Ishikawa (cell line): ENCODE results near the gene SYT7.
A peak's percentile ranks its signal among the peaks of the same experiment; 100 is the strongest.

Source experiments
- CEBPB ChIP-seq: IDR thresholded peaks from 2 replicates; pipeline ENCODE4 v1.6.1; 2012
- EP300 ChIP-seq: IDR thresholded peaks from 2 replicates; pipeline ENCODE4 v1.6.1; 2012; ENCODE audit warnings: borderline replicate concordance
- FOXM1 ChIP-seq: IDR thresholded peaks from 2 replicates; pipeline ENCODE4 v1.6.1; 2012; ENCODE audit warnings: low read depth, borderline replicate concordance
- TAF1 ChIP-seq: IDR thresholded peaks from 2 replicates; pipeline ENCODE4 v1.6.1; 2012; ENCODE audit warnings: low read depth, mild to moderate bottlenecking
- TCF12 ChIP-seq: IDR thresholded peaks from 2 replicates; pipeline ENCODE4 v1.6.1; 2012; ENCODE audit warnings: low read depth
- TEAD4 ChIP-seq: IDR thresholded peaks from 2 replicates; pipeline ENCODE4 v1.6.1; 2012
- YY1 ChIP-seq: IDR thresholded peaks from 2 replicates; pipeline ENCODE4 v1.6.1; 2012; ENCODE audit warnings: low read depth
- TF ChIP-seq, protein P1 (sequence below): IDR thresholded peaks from 2 replicates; pipeline ENCODE4 v1.6.1; 2012
- TF ChIP-seq, protein P2 (sequence below): IDR thresholded peaks from 2 replicates; pipeline ENCODE4 v1.6.1; 2012; ENCODE audit warnings: low read depth, mild to moderate bottlenecking

DNA sequence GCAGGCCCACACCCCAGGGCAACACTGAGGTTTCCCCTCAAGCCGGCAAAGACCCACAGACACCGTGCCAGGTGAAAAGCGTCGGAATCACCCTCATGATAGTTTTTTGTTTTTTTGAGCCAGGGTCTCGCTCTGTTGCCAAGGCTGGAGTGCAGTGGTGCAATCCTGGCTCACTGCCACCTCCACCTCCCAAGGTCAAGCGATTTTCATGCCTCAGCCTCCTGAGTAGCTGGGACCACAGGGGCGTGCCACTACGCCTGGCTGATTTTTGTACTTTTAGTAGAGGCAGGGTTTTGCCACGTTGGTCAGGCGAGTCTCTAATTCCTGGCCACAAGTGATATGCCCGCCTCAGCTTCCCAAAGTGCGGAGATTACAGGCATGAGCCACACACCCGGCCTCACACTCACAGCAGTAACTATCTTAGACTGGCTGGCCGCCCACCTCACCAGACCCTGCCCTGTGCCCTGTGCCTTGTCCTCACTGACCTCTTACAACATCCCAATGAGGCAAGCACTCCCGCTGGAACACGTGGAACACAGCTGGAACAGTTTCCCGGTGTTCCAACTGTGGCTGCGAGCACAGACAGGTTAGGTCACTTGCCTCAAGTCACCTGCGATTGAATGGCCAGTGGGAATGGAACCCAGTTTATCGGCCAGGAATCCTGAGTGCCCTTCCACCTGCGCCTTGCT, 51.2 kb downstream of the SYT7 start:
- no peak for TF ChIP-seq EP300
- no peak for TF ChIP-seq TCF12
- TF ChIP-seq TAF1 = no peak
- TF ChIP-seq, protein P1, sequence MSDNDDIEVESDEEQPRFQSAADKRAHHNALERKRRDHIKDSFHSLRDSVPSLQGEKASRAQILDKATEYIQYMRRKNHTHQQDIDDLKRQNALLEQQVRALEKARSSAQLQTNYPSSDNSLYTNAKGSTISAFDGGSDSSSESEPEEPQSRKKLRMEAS = peak; percentile 71
- peak; percentile 58; the same call in 1 of the 2 replicates for TF ChIP-seq CEBPB
- TF ChIP-seq, protein P2, sequence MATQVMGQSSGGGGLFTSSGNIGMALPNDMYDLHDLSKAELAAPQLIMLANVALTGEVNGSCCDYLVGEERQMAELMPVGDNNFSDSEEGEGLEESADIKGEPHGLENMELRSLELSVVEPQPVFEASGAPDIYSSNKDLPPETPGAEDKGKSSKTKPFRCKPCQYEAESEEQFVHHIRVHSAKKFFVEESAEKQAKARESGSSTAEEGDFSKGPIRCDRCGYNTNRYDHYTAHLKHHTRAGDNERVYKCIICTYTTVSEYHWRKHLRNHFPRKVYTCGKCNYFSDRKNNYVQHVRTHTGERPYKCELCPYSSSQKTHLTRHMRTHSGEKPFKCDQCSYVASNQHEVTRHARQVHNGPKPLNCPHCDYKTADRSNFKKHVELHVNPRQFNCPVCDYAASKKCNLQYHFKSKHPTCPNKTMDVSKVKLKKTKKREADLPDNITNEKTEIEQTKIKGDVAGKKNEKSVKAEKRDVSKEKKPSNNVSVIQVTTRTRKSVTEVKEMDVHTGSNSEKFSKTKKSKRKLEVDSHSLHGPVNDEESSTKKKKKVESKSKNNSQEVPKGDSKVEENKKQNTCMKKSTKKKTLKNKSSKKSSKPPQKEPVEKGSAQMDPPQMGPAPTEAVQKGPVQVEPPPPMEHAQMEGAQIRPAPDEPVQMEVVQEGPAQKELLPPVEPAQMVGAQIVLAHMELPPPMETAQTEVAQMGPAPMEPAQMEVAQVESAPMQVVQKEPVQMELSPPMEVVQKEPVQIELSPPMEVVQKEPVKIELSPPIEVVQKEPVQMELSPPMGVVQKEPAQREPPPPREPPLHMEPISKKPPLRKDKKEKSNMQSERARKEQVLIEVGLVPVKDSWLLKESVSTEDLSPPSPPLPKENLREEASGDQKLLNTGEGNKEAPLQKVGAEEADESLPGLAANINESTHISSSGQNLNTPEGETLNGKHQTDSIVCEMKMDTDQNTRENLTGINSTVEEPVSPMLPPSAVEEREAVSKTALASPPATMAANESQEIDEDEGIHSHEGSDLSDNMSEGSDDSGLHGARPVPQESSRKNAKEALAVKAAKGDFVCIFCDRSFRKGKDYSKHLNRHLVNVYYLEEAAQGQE = no peak
- TF ChIP-seq YY1 = no peak
- no peak for TF ChIP-seq FOXM1
- no peak for TF ChIP-seq TEAD4
